ENCODE data around the gene PTPRG. TPM values are rescaled to one million over a fixed set of nuclear protein-coding genes. Genes with fewer than 3 reads are reported as not detected.

Gene PTPRG
- total and polyA plus RNA-seq, 2 of the 13 experiments (the other 11 are each of a cell fraction or from before 2014, with no cell fraction given): 8.0 to 25.3 TPM

DNA sequence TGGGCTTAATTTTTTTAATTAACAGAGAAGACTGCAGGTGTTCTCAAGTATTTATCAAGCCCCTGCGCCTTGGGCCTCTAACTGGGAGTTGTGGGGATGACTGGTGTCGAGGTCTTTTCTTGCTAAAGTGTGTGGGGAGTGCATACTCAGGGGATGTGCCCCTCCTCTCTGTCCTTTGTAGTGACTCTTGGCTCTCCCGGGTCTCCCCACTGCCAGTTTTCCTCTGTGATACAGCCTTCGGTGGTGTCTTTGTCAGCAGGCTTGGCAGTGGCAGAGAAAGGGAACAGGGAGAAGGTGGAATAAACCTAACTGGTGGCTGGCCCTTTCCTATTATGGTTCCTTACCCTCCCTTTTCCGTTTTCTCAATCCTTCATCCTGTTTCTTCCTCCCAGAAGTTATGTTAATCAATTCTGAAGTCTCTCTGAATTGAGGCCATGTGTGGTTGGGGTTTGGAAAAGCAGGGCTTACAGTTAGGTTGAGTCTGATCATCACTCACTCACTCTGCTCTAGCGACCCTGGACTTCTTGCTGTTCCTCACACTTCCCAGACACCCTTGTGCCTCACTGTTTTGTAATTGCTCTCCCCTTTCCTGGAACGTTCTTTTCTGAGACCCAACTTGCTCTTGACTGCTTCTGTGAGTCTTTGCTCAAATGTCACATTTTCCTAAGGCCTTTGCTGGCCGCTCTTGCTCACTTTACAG is 158.1 kb downstream of the PTPRG start:
- Histone ChIP-seq H3K4me1 (ENCODE audit: insufficient read depth, low read length) (peaks cover 10% of the 10 kb centered on the region), H3K9me3 (ENCODE audit: low read length) (no peaks in the 10 kb centered on the region), H3K27ac (ENCODE audit: extremely low read length, insufficient read depth, low read length) (no peak overlapping the region), H3K36me3 (replicated peaks in 1 of 2; ENCODE audit: control insufficient read depth in 1 of 2, insufficient read depth in 2 of 2, low read length in 2 of 2) (no peaks in the 10 kb centered on the region), H3K79me2 (ENCODE audit: insufficient read depth, low read length) (peaks cover 20% of the 10 kb centered on the region), H2AFZ (ENCODE audit: low read length) (no peak overlapping the region), H3K9ac (ENCODE audit: insufficient read depth, low read depth, low read length) (no peak overlapping the region), H4K20me1 (ENCODE audit: insufficient read depth, low read length) (no peaks in the 10 kb centered on the region), H3K4me3 (replicated peaks in 1 of 3; ENCODE audit: insufficient read depth in 1 of 3, low read depth in 2 of 3, low read length in 3 of 3) (no peak overlapping the region), H3K27me3 (ENCODE audit: control insufficient read depth in 1 of 2, insufficient read depth in 2 of 2, low read length in 2 of 2) (no peaks in the 10 kb centered on the region), H3K4me2 (ENCODE audit: low read depth, low read length) (no peak overlapping the region)
- 91% methylated on average over 6 of the region's 8 CpGs for WGBS (ENCODE audit: low lambda C conversion rate)
- TF ChIP-seq HIVEP1 (CRISPR knock-in tag; IDR thresholded peaks at IDR 0.05) (no peak), SP5 (CRISPR knock-in tag; IDR thresholded peaks at IDR 0.05; ENCODE audit: borderline replicate concordance, low read depth) (no peak), AGO1 (IDR thresholded peaks at IDR 0.05; ENCODE audit: low read depth, low read length, poor library complexity, severe bottlenecking) (no peak), SMYD3 (CRISPR knock-in tag; IDR thresholded peaks at IDR 0.05) (no peak), JUND (CRISPR knock-in tag; IDR thresholded peaks at IDR 0.05) (no peak), ARNT (IDR thresholded peaks at IDR 0.05) (no peak), AGO2 (optimal IDR thresholded peaks at IDR 0.05; ENCODE audit: low read depth, low read length) (no peak), ARNT2 (CRISPR knock-in tag; IDR thresholded peaks at IDR 0.05; ENCODE audit: low read depth) (no peak), ZNF446 (CRISPR knock-in tag; IDR thresholded peaks at IDR 0.05) (no peak), GLMP (CRISPR knock-in tag; IDR thresholded peaks at IDR 0.05; ENCODE audit: borderline replicate concordance) (no peak), ZNF101 (CRISPR knock-in tag; IDR thresholded peaks at IDR 0.05; ENCODE audit: borderline replicate concordance, low read depth) (no peak)
- in situ Hi-C loops (cut with HindIII; ENCODE audit: extremely low pct_ligation_motif_present, low pct_unique_long_range_greater_than_20kb) (no loop called here), intact Hi-C loops (cut with micrococcal nuclease; ENCODE audit: unreplicated experiment) (no loop called here)
- FAIRE-seq (no peak), ATAC-seq (no peak), DNase-seq (ENCODE audit: low spot score) (no peak)
- POLR2A ChIA-PET: no interaction called here
- no TSS peak for BruUV-seq (replicated peaks)
- CTCF ChIA-PET (ENCODE audit: low intra/inter-chr PET ratio, low total read pairs): no interaction called here

Data from HepG2 (cell line).